DND-41 (cell line): ENCODE results near the gene TEDC2.

ENCODE experiments used
- CTCF ChIP-seq: IDR thresholded peaks from 2 replicates; pipeline ENCODE4 v1.5.1; 2012; ENCODE audit warnings: borderline replicate concordance, low read length, moderate library complexity, mild to moderate bottlenecking; ENCODE audit not compliant: poor library complexity, severe bottlenecking; ENCODE audit errors: extremely low read depth
- EZH2 ChIP-seq: IDR thresholded peaks from 3 replicates; pipeline ENCODE4 v1.6.1; 2012; ENCODE audit warnings: borderline replicate concordance, low read depth, mild to moderate bottlenecking, moderate library complexity, low read length, inconsistent platforms; ENCODE audit not compliant: severe bottlenecking

- TF ChIP-seq CTCF (no peak), EZH2 (no peak)
Observed at GRCh38 chr16:2457267-2457666, 2.6 kb upstream of the TEDC2 start.
